Panc1 (cell line): ENCODE results near the gene GRIP1. TPM values are rescaled to one million over a fixed set of nuclear protein-coding genes. Genes with fewer than 3 reads are reported as not detected.

Source experiments
- ATAC-seq: fragments of 200-7000 bp; cut with Tn5 transposase; 2 replicates; pipeline ENCODE4 v1.9.1; 2020; ENCODE audit warnings: mild to moderate bottlenecking, moderate library complexity
- BruUV-seq: library from RNA; stranded (reverse); fragments of 400-500 nt; replicated peaks from 2 replicates; lab custom pipeline; 2021; lab: Mats Ljungman, UMichigan
- CTCF ChIA-PET: fragments of 300-600 bp; sonication (Branson Sonifier 250); formaldehyde crosslinking; loops from one replicate; lab custom pipeline; 2022; ENCODE audit warnings: antibody characterized with exemption; lab: Charles Lee
- POLR2A ChIA-PET: fragments of 300-600 bp; sonication (Branson Sonifier 250); formaldehyde crosslinking; loops from one replicate; lab custom pipeline; 2022; ENCODE audit warnings: antibody characterized with exemption; lab: Charles Lee
- DNase-seq: peaks from one replicate; pipeline ENCODE4 v3.0.0-alpha.2; 2010; ENCODE audit warnings: low read depth, low spot score
- H3K27ac ChIP-seq: 2 replicates; pipeline ENCODE4 v1.5.1; 2011; ENCODE audit warnings: mild to moderate bottlenecking, low read length, inconsistent platforms
- H3K27me3 ChIP-seq: fragments of 200-500 bp; sonication (Bioruptor generic); 2 replicates; pipeline ENCODE4 v1.6.0; 2014; ENCODE audit warnings: low read length, inconsistent platforms; ENCODE audit not compliant: control insufficient read depth, insufficient read depth
- H3K36me3 ChIP-seq: fragments of 200-500 bp; sonication (Bioruptor generic); 2 replicates; pipeline ENCODE4 v1.5.1; 2014; ENCODE audit warnings: inconsistent platforms, mild to moderate bottlenecking, low read length, moderate library complexity; ENCODE audit not compliant: control insufficient read depth, insufficient read depth
- H3K4me1 ChIP-seq: 2 replicates; pipeline ENCODE4 v1.5.1; 2011; ENCODE audit warnings: inconsistent platforms, mild to moderate bottlenecking, low read length, moderate library complexity; ENCODE audit not compliant: control insufficient read depth, insufficient read depth
- H3K4me3 ChIP-seq, 2 experiments: 2 replicates each; pipeline ENCODE4 v1.5.1; 2011 to 2012; ENCODE audit warnings: low read depth in 2 of 2, low read length in 2 of 2, mild to moderate bottlenecking in 2 of 2, inconsistent platforms in 1 of 2, moderate library complexity in 1 of 2
- H3K9me3 ChIP-seq: fragments of 200-500 bp; sonication (Bioruptor generic); 2 replicates; pipeline ENCODE4 v1.5.1; 2014; ENCODE audit warnings: low read depth, mild to moderate bottlenecking, inconsistent platforms, low read length, moderate library complexity; ENCODE audit not compliant: control insufficient read depth, insufficient read depth
- CTCF ChIP-seq: fragments of 450-650 bp; IDR thresholded peaks from 2 replicates; pipeline ENCODE4 v1.5.1; 2017; ENCODE audit warnings: mild to moderate bottlenecking
- POLR2AphosphoS5 ChIP-seq: IDR thresholded peaks from 2 replicates; pipeline ENCODE4 v1.6.1; 2012; ENCODE audit warnings: mild to moderate bottlenecking, low read depth, low read length, moderate library complexity
- REST ChIP-seq, 2 experiments: IDR thresholded peaks; 2 replicates each; pipeline ENCODE4 v1.6.1; 2011 to 2012; ENCODE audit warnings: low read depth in 2 of 2, control low read depth in 1 of 2, low read length in 1 of 2, mild to moderate bottlenecking in 1 of 2, moderate library complexity in 1 of 2; ENCODE audit not compliant: insufficient read depth in 1 of 2
- SIN3A ChIP-seq: IDR thresholded peaks from 2 replicates; pipeline ENCODE4 v1.6.1; 2012; ENCODE audit warnings: low read depth, mild to moderate bottlenecking, low read length, moderate library complexity, borderline replicate concordance; ENCODE audit not compliant: insufficient read depth
- TCF7L2 ChIP-seq: IDR thresholded peaks from 2 replicates; pipeline ENCODE4 v1.6.1; 2011; ENCODE audit warnings: mild to moderate bottlenecking, low read depth, low read length, inconsistent platforms
- in situ Hi-C: cut with HindIII; loops from 2 replicates; pipeline ENCODE4 v1.10.0; 2016; ENCODE audit warnings: low sequenced_read_pairs, low pct_unique_long_range_greater_than_20kb
- intact Hi-C: fragments of 100-400 bp; cut with micrococcal nuclease; formaldehyde crosslinking; loops from one replicate; pipeline ENCODE4 v1.10.0; 2022; ENCODE audit not compliant: unreplicated experiment
- total RNA-seq: library from RNA; stranded (reverse); gene quantifications from one replicate; pipeline ENCODE4 v1.2.1, GENCODE V29; 2021; ENCODE audit not compliant: unreplicated experiment

The GRIP1 gene
- total RNA-seq, 1 experiment from 2014 or later, result 9.2 TPM

GRCh38 chr12:66555113-66555512, 123.8 kb downstream of the GRIP1 start:
- intact Hi-C loops, result no loop called here
- Histone ChIP-seq H3K27me3 (no peaks in the 10 kb centered on the region), H3K4me1 (no peaks in the 10 kb centered on the region), H3K36me3 (no peaks in the 10 kb centered on the region), H3K4me3 (no peak overlapping the region), H3K27ac (no peak overlapping the region), H3K9me3 (no peaks in the 10 kb centered on the region)
- ChIA-PET CTCF (no interaction called here), POLR2A (no interaction called here)
- ATAC-seq (no peak), DNase-seq (no peak)
- BruUV-seq, result no TSS peak
- no peak for TF ChIP-seq POLR2AphosphoS5
- no peak for TF ChIP-seq SIN3A
- no peak for TF ChIP-seq CTCF
- no peak for TF ChIP-seq TCF7L2
- no peak for TF ChIP-seq REST (IDR thresholded peaks at IDR 0.05; ENCODE audit: insufficient read depth in 1 of 2, low read depth in 2 of 2, low read length in 1 of 2)
- in situ Hi-C loops, result no loop called here

GRCh38 chr12:66552716-66553115, 126.2 kb downstream of the GRIP1 start:
- intact Hi-C loops, result no loop called here
- ChIA-PET POLR2A (no interaction called here), CTCF (no interaction called here)
- ATAC-seq (no peak), DNase-seq (no peak)
- BruUV-seq, result no TSS peak
- TF ChIP-seq REST (IDR thresholded peaks at IDR 0.05; ENCODE audit: insufficient read depth in 1 of 2, low read depth in 2 of 2, low read length in 1 of 2) (no peak), POLR2AphosphoS5 (no peak), CTCF (no peak)
- Histone ChIP-seq H3K27me3 (no peaks in the 10 kb centered on the region), H3K4me1 (no peaks in the 10 kb centered on the region), H3K4me3 (no peak overlapping the region), H3K27ac (no peak overlapping the region), H3K36me3 (no peaks in the 10 kb centered on the region), H3K9me3 (no peaks in the 10 kb centered on the region)
- in situ Hi-C loops, result no loop called here
